H1 (cell line): ENCODE measurements around the gene CNIH1.

Experiments
- ATF2 ChIP-seq: IDR thresholded peaks from 2 replicates; pipeline ENCODE4 v1.6.1; 2012; ENCODE audit warnings: low read length, inconsistent platforms
- CHD2 ChIP-seq: IDR thresholded peaks from 2 replicates; pipeline ENCODE4 v1.6.1; 2012; ENCODE audit warnings: low read length, improper control_type of control experiment
- CREB1 ChIP-seq: IDR thresholded peaks from 2 replicates; pipeline ENCODE4 v1.6.1; 2012; ENCODE audit warnings: inconsistent platforms
- CTCF ChIP-seq, 3 experiments: IDR thresholded peaks; 1 replicate in 2 of 3; 2 replicates in 1 of 3; pipeline versions ENCODE4 v1.5.1 to v1.6.1; 2011; ENCODE audit warnings: low read length in 3 of 3, mild to moderate bottlenecking in 3 of 3, inconsistent platforms in 2 of 3, low read depth in 1 of 3, moderate library complexity in 1 of 3; ENCODE audit not compliant: insufficient read depth in 1 of 3; ENCODE audit errors: control extremely low read depth in 1 of 3
- EZH2 ChIP-seq: fragments of 200-600 bp; sonication (generic); IDR thresholded peaks from 2 replicates; pipeline ENCODE4 v1.7.1; 2012; ENCODE audit warnings: low read depth, mild to moderate bottlenecking, moderate library complexity, low read length, inconsistent platforms; ENCODE audit not compliant: severe bottlenecking
- MAFK ChIP-seq: IDR thresholded peaks from 2 replicates; pipeline ENCODE4 v1.6.1; 2012; ENCODE audit warnings: low read depth, mild to moderate bottlenecking, improper control_type of control experiment, low read length
- POLR2AphosphoS5 ChIP-seq: IDR thresholded peaks from 2 replicates; pipeline ENCODE4 v1.6.1; 2011; ENCODE audit warnings: low read depth, low read length
- SP4 ChIP-seq: IDR thresholded peaks from 2 replicates; pipeline ENCODE4 v1.6.1; 2012; ENCODE audit warnings: low read length, inconsistent platforms
- TAF1 ChIP-seq: IDR thresholded peaks from 2 replicates; pipeline ENCODE4 v1.6.1; 2011; ENCODE audit warnings: mild to moderate bottlenecking, low read depth, low read length

DNA sequence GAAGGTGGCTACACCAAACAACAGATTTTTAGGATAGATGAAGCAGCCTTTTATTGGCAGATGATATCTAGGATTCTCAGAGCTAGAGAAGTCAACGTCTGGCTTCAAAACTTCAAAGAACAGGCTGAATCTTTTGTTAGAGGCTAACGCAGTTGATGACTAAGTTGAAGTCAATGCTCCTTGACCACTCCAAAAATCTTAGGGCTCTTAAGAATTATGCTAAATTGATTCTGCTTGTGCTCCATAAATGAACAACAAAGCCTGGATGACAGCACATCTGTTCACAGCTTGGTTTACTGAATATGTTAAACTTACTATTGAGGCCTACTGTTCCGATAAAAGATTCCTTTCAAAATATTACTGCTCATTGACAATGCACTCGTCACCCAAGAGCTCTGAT, 57.3 kb downstream of the CNIH1 start:
- TF ChIP-seq ATF2: no peak
- no peak for TF ChIP-seq EZH2
- no peak for TF ChIP-seq POLR2AphosphoS5
- no peak for TF ChIP-seq TAF1
- TF ChIP-seq CREB1: no peak
- TF ChIP-seq MAFK: no peak
- TF ChIP-seq CTCF (IDR thresholded peaks at IDR 0.05; ENCODE audit: control extremely low read depth in 1 of 3, insufficient read depth in 1 of 3, low read depth in 1 of 3, low read length in 3 of 3): no peak
- no peak for TF ChIP-seq CHD2
- TF ChIP-seq SP4: no peak
